ENCODE data around the gene POU2AF2.
"Not testable (repeated sequence)": the region's sequence is repeated elsewhere in the genome, so short reads cannot be mapped to it uniquely, and the experiment has no call there.

The POU2AF2 gene

GRCh38 chr11:111245425-111245824 lies at the start of gene POU2AF2:
Gene POU2AF2 (plus strand): TSS chr11:111245725. CDS start chr11:111245854, 129 bp downstream.
- no peaks in the 10 kb centered on the region for H3K36me3 ChIP-seq (ENCODE audit: control insufficient read depth, insufficient read depth, low read length)
- no peaks in the 10 kb centered on the region for H3K4me1 ChIP-seq (ENCODE audit: control insufficient read depth, insufficient read depth, low read length)
- no peaks in the 10 kb centered on the region for H3K9me3 ChIP-seq (ENCODE audit: control insufficient read depth, insufficient read depth, low read depth, low read length)
- H3K27ac ChIP-seq (ENCODE audit: low read depth, low read length), result no peak within 1 kb of the TSS
- H3K9ac ChIP-seq (ENCODE audit: low read length), result no peak within 1 kb of the TSS
- H3K27me3 ChIP-seq (ENCODE audit: control insufficient read depth, insufficient read depth, low read length), result no peaks in the 10 kb centered on the region; the same call in none of the 2 replicates
- H3K4me3 ChIP-seq (ENCODE audit: low read depth, low read length), result no peak within 1 kb of the TSS

- H3K4me1 ChIP-seq (ENCODE audit: control insufficient read depth, insufficient read depth, low read length), result no peaks in the 10 kb centered on the region
- no peak overlapping the region for H3K27ac ChIP-seq (ENCODE audit: low read depth, low read length)
- no peak overlapping the region for H3K4me3 ChIP-seq (ENCODE audit: low read depth, low read length)
- no peaks in the 10 kb centered on the region for H3K36me3 ChIP-seq (ENCODE audit: control insufficient read depth, insufficient read depth, low read length)
- H3K27me3 ChIP-seq (ENCODE audit: control insufficient read depth, insufficient read depth, low read length), result no peaks in the 10 kb centered on the region
- no peaks in the 10 kb centered on the region for H3K9me3 ChIP-seq (ENCODE audit: control insufficient read depth, insufficient read depth, low read depth, low read length)
- no peak overlapping the region for H3K9ac ChIP-seq (ENCODE audit: low read length)
Measured at GRCh38 chr11:111200010-111200534, 45.5 kb upstream of the POU2AF2 start.

GRCh38 chr11:111204211-111204610 lies 41.3 kb upstream of the POU2AF2 start:
- no peaks in the 10 kb centered on the region for H3K4me1 ChIP-seq (ENCODE audit: control insufficient read depth, insufficient read depth, low read length)
- no peaks in the 10 kb centered on the region for H3K27me3 ChIP-seq (ENCODE audit: control insufficient read depth, insufficient read depth, low read length)
- no peaks in the 10 kb centered on the region for H3K9me3 ChIP-seq (ENCODE audit: control insufficient read depth, insufficient read depth, low read depth, low read length)
- no peak overlapping the region for H3K4me3 ChIP-seq (ENCODE audit: low read depth, low read length)
- H3K36me3 ChIP-seq (ENCODE audit: control insufficient read depth, insufficient read depth, low read length), result no peaks in the 10 kb centered on the region
- H3K27ac ChIP-seq (ENCODE audit: low read depth, low read length), result no peak overlapping the region
- no peak overlapping the region for H3K9ac ChIP-seq (ENCODE audit: low read length)

GRCh38 chr11:111205632-111206385 lies 39.7 kb upstream of the POU2AF2 start:
- no peaks in the 10 kb centered on the region for H3K27me3 ChIP-seq (ENCODE audit: control insufficient read depth, insufficient read depth, low read length)
- no peaks in the 10 kb centered on the region for H3K9me3 ChIP-seq (ENCODE audit: control insufficient read depth, insufficient read depth, low read depth, low read length)
- H3K36me3 ChIP-seq (ENCODE audit: control insufficient read depth, insufficient read depth, low read length), result no peaks in the 10 kb centered on the region
- no peak overlapping the region for H3K27ac ChIP-seq (ENCODE audit: low read depth, low read length)
- no peaks in the 10 kb centered on the region for H3K4me1 ChIP-seq (ENCODE audit: control insufficient read depth, insufficient read depth, low read length)
- H3K9ac ChIP-seq (ENCODE audit: low read length), result no peak overlapping the region
- no peak overlapping the region for H3K4me3 ChIP-seq (ENCODE audit: low read depth, low read length)

GRCh38 chr11:111206472-111206871 lies 39.1 kb upstream of the POU2AF2 start:
- Histone ChIP-seq H3K4me3 (ENCODE audit: low read depth, low read length) (no peak overlapping the region), H3K27ac (ENCODE audit: low read depth, low read length) (no peak overlapping the region), H3K9me3 (ENCODE audit: control insufficient read depth, insufficient read depth, low read depth, low read length) (no peaks in the 10 kb centered on the region), H3K27me3 (ENCODE audit: control insufficient read depth, insufficient read depth, low read length) (no peaks in the 10 kb centered on the region), H3K36me3 (ENCODE audit: control insufficient read depth, insufficient read depth, low read length) (no peaks in the 10 kb centered on the region), H3K9ac (ENCODE audit: low read length) (no peak overlapping the region), H3K4me1 (ENCODE audit: control insufficient read depth, insufficient read depth, low read length) (no peaks in the 10 kb centered on the region)

GRCh38 chr11:111207213-111207612 lies 38.3 kb upstream of the POU2AF2 start:
- Histone ChIP-seq H3K27ac (ENCODE audit: low read depth, low read length) (no peak overlapping the region), H3K4me3 (ENCODE audit: low read depth, low read length) (no peak overlapping the region), H3K9me3 (ENCODE audit: control insufficient read depth, insufficient read depth, low read depth, low read length) (no peaks in the 10 kb centered on the region), H3K36me3 (ENCODE audit: control insufficient read depth, insufficient read depth, low read length) (no peaks in the 10 kb centered on the region), H3K27me3 (ENCODE audit: control insufficient read depth, insufficient read depth, low read length) (no peaks in the 10 kb centered on the region), H3K9ac (ENCODE audit: low read length) (no peak overlapping the region), H3K4me1 (ENCODE audit: control insufficient read depth, insufficient read depth, low read length) (no peaks in the 10 kb centered on the region)

- Histone ChIP-seq H3K4me1 (ENCODE audit: control insufficient read depth, insufficient read depth, low read length) (no peaks in the 10 kb centered on the region), H3K9ac (ENCODE audit: low read length) (no peak overlapping the region), H3K27me3 (ENCODE audit: control insufficient read depth, insufficient read depth, low read length) (no peaks in the 10 kb centered on the region), H3K4me3 (ENCODE audit: low read depth, low read length) (no peak overlapping the region), H3K27ac (ENCODE audit: low read depth, low read length) (no peak overlapping the region), H3K36me3 (ENCODE audit: control insufficient read depth, insufficient read depth, low read length) (no peaks in the 10 kb centered on the region), H3K9me3 (ENCODE audit: control insufficient read depth, insufficient read depth, low read depth, low read length) (no peaks in the 10 kb centered on the region)
Measured at GRCh38 chr11:111209543-111210355, 35.8 kb upstream of the POU2AF2 start.

- Histone ChIP-seq H3K4me1 (ENCODE audit: control insufficient read depth, insufficient read depth, low read length) (no peaks in the 10 kb centered on the region), H3K4me3 (ENCODE audit: low read depth, low read length) (no peak overlapping the region), H3K9ac (ENCODE audit: low read length) (no peak overlapping the region), H3K36me3 (ENCODE audit: control insufficient read depth, insufficient read depth, low read length) (no peaks in the 10 kb centered on the region), H3K27me3 (ENCODE audit: control insufficient read depth, insufficient read depth, low read length) (no peaks in the 10 kb centered on the region), H3K9me3 (ENCODE audit: control insufficient read depth, insufficient read depth, low read depth, low read length) (no peaks in the 10 kb centered on the region), H3K27ac (ENCODE audit: low read depth, low read length) (no peak overlapping the region)
Measured at GRCh38 chr11:111213256-111213655, 32.3 kb upstream of the POU2AF2 start.

GRCh38 chr11:111220721-111221120 lies 24.8 kb upstream of the POU2AF2 start:
- Histone ChIP-seq H3K4me1 (ENCODE audit: control insufficient read depth, insufficient read depth, low read length) (no peaks in the 10 kb centered on the region), H3K4me3 (ENCODE audit: low read depth, low read length) (no peak overlapping the region), H3K9ac (ENCODE audit: low read length) (no peak overlapping the region), H3K27me3 (ENCODE audit: control insufficient read depth, insufficient read depth, low read length) (peaks cover 3% of the 10 kb centered on the region; the same call in 1 of the 2 replicates), H3K36me3 (ENCODE audit: control insufficient read depth, insufficient read depth, low read length) (no peaks in the 10 kb centered on the region), H3K9me3 (ENCODE audit: control insufficient read depth, insufficient read depth, low read depth, low read length) (0 out of 2 replicates have a peak, but pooled peaks cover 3% of the 10 kb centered on the region), H3K27ac (ENCODE audit: low read depth, low read length) (no peak overlapping the region)

GRCh38 chr11:111221208-111221607 lies 24.3 kb upstream of the POU2AF2 start:
- no peaks in the 10 kb centered on the region for H3K4me1 ChIP-seq (ENCODE audit: control insufficient read depth, insufficient read depth, low read length)
- no peak overlapping the region for H3K27ac ChIP-seq (ENCODE audit: low read depth, low read length)
- no peak overlapping the region; the same call in 1 of the 2 replicates for H3K4me3 ChIP-seq (ENCODE audit: low read depth, low read length)
- no peak overlapping the region for H3K9ac ChIP-seq (ENCODE audit: low read length)
- H3K27me3 ChIP-seq (ENCODE audit: control insufficient read depth, insufficient read depth, low read length), result peaks cover 3% of the 10 kb centered on the region; the same call in 1 of the 2 replicates
- 0 out of 2 replicates have a peak, but pooled peaks cover 3% of the 10 kb centered on the region for H3K9me3 ChIP-seq (ENCODE audit: control insufficient read depth, insufficient read depth, low read depth, low read length)
- no peaks in the 10 kb centered on the region for H3K36me3 ChIP-seq (ENCODE audit: control insufficient read depth, insufficient read depth, low read length)

GRCh38 chr11:111221936-111222335 lies 23.6 kb upstream of the POU2AF2 start:
- H3K27ac ChIP-seq (ENCODE audit: low read depth, low read length); H3K9ac ChIP-seq (ENCODE audit: low read length); H3K4me1 ChIP-seq (ENCODE audit: control insufficient read depth, insufficient read depth, low read length); H3K27me3 ChIP-seq (ENCODE audit: control insufficient read depth, insufficient read depth, low read length); H3K9me3 ChIP-seq (ENCODE audit: control insufficient read depth, insufficient read depth, low read depth, low read length); H3K36me3 ChIP-seq (ENCODE audit: control insufficient read depth, insufficient read depth, low read length); H3K4me3 ChIP-seq (ENCODE audit: low read depth, low read length): not testable (repeated sequence)
